Gastrocnemius medialis (tissue), 4 donors: ENCODE measurements around the gene TMCC1. TPM values are rescaled to one million over a fixed set of nuclear protein-coding genes. Genes with fewer than 3 reads are reported as not detected.
"Not testable (repeated sequence)": the region's sequence is repeated elsewhere in the genome, so short reads cannot be mapped to it uniquely, and the experiment has no call there.

Experiments
- ATAC-seq, 2 donors: fragments of 150-250 bp; one replicate each; pipeline ENCODE4 v1.9.1; 2016
- DNase-seq, 2 donors: peaks; one replicate each; pipeline ENCODE4 v3.0.0-alpha.2; 2019
- H3K27ac ChIP-seq, 4 donors: fragments of 200-600 bp; sonication (generic); 1 replicate in 1 of 4; 2 replicates in 3 of 4; pipeline ENCODE4 v1.5.1; 2016 to 2018; ENCODE audit warnings: mild to moderate bottlenecking in 2 of 4, moderate library complexity in 1 of 4
- H3K27me3 ChIP-seq, 3 donors: fragments of 200-600 bp; sonication (generic) in 2 of 3; 1 replicate in 1 of 3; 2 replicates in 2 of 3; pipeline versions ENCODE4 v1.5.1 to v1.6.0; 2016 to 2019; ENCODE audit warnings: mild to moderate bottlenecking in 1 of 3, moderate library complexity in 1 of 3
- H3K36me3 ChIP-seq, 2 donors: fragments of 200-600 bp; sonication (generic) in 1 of 2; one replicate each; pipeline ENCODE4 v1.5.1; 2017 to 2018
- H3K4me1 ChIP-seq, 2 donors: fragments of 200-600 bp; sonication (generic) in 1 of 2; one replicate each; pipeline ENCODE4 v1.5.1; 2016 to 2017; ENCODE audit warnings: mild to moderate bottlenecking in 2 of 2
- H3K4me3 ChIP-seq, 4 donors: fragments of 200-600 bp; sonication (generic) in 3 of 4; 1 replicate in 1 of 4; 2 replicates in 3 of 4; pipeline ENCODE4 v1.5.1; 2016 to 2019; ENCODE audit warnings: mild to moderate bottlenecking in 2 of 4
- H3K9me3 ChIP-seq, 3 donors: fragments of 200-600 bp; sonication (generic) in 2 of 3; 1 replicate in 1 of 3; 2 replicates in 2 of 3; pipeline ENCODE4 v1.5.1; 2016 to 2019
- POLR2A ChIP-seq, 2 donors: fragments of 450-650 bp; IDR thresholded peaks; one replicate each; pipeline ENCODE4 v1.6.1; 2017; ENCODE audit warnings: antibody characterized with exemption in 2 of 2, mild to moderate bottlenecking in 2 of 2, moderate library complexity in 2 of 2
- in situ Hi-C, 4 donors: fragments of 200-750 bp; cut with MboI; loops; one replicate each; pipeline versions ENCODE4 v1.15.0 to v1.8.0; 2017; ENCODE audit warnings: low sequenced_read_pairs in 4 of 4
- intact Hi-C: fragments of 100-400 bp; cut with DNase I; formaldehyde crosslinking; loops from one replicate; pipeline ENCODE4 v1.15.1; 2023; ENCODE audit warnings: low total_unique reads
- total RNA-seq, 4 donors: library from RNA; depleted of rRNA; stranded (reverse); fragments of >200 nt; gene quantifications; one replicate each; pipeline versions ENCODE4 v1.1.0 to v1.2.3, GENCODE V29; 2016
- TF ChIP-seq, protein P1 (sequence below), 5 experiments: fragments of 450-650 bp in 3 of 5; fragments of 200-600 bp in 2 of 5; sonication (generic) in 2 of 5; IDR thresholded peaks in 4 of 5; conservative IDR thresholded peaks in 1 of 5; 1 replicate in 4 of 5; 2 replicates in 1 of 5; pipeline ENCODE4 v1.5.1; 2016 to 2019; ENCODE audit warnings: antibody characterized with exemption in 5 of 5, mild to moderate bottlenecking in 3 of 5, moderate library complexity in 3 of 5

The TMCC1 gene
- total RNA-seq, 4 donors from 2014 or later: 18.8 to 24.7 (median 20.2) TPM

DNA sequence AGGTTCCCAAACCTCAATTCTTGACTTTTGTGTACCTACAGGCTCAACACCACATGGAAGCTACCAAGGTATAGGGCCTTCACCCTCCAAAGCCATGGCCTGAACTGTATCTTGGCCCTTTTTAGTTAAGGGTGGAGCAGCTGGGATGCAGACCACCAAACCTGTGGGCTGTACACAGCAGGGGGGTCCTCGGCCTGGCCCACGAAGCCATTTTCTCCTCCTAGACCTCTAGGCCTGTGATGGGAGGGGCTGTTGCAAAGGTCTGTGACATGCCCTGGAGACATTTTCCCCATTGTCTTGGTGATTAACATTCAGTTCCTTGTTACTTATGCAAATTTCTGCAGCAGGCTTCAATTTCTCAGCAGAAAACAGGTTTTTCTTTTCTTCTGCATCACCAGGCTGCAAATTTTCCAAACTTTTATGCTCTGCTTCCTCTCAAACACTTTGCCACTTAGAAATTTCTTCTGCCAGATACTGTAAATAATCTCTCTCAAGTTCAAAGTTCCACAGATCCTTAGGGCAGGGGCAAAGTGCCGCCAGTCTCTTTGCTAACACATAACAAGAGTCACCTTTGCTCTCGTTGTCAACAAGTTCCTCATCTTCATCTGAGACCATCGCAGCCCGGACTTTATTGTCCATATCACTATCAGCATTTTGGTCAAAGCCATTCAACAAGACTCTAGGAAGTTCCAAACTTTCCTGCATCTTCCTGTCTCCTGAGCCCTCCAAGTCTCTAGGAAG lies 196.1 kb downstream of the TMCC1 start:
- TF ChIP-seq, protein P1, sequence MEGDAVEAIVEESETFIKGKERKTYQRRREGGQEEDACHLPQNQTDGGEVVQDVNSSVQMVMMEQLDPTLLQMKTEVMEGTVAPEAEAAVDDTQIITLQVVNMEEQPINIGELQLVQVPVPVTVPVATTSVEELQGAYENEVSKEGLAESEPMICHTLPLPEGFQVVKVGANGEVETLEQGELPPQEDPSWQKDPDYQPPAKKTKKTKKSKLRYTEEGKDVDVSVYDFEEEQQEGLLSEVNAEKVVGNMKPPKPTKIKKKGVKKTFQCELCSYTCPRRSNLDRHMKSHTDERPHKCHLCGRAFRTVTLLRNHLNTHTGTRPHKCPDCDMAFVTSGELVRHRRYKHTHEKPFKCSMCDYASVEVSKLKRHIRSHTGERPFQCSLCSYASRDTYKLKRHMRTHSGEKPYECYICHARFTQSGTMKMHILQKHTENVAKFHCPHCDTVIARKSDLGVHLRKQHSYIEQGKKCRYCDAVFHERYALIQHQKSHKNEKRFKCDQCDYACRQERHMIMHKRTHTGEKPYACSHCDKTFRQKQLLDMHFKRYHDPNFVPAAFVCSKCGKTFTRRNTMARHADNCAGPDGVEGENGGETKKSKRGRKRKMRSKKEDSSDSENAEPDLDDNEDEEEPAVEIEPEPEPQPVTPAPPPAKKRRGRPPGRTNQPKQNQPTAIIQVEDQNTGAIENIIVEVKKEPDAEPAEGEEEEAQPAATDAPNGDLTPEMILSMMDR (IDR thresholded peaks at IDR 0.05 in 4 of 5, conservative IDR thresholded peaks at IDR 0.05 in 1 of 5): no peak
- no peak for TF ChIP-seq POLR2A (IDR thresholded peaks at IDR 0.05)
- no peaks in the 10 kb centered on the region for H3K9me3 ChIP-seq
- in situ Hi-C loops: no loop called here

DNA sequence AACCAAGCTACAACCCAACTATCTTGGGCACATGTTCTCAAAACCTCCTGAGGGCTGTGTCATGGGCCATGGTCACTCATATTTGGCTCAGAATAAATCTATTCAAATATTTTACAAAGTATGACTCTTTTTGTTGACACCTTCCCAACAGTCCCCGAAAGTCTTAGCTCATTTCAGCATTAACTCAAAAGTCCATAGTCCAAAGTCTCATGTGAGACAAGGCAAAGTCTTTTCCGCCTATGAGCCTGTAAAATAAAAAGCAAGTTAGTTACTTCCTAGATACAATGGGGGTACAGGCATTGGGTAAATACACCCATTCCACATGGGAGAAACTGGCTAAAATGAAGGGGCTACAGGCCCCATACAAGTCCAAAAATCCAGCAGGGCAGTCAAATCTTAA lies 197.1 kb downstream of the TMCC1 start:
- ATAC-seq, H3K27me3 ChIP-seq, DNase-seq, H3K36me3 ChIP-seq, intact Hi-C loops, in situ Hi-C loops, H3K9me3 ChIP-seq, H3K4me3 ChIP-seq, H3K27ac ChIP-seq: not testable (repeated sequence)
- H3K4me1 ChIP-seq: peaks cover 0 to 24% of the 10 kb centered on the region in 2 donors

More for the DNA sequence above, 196.1 kb downstream of the TMCC1 start:
- ATAC-seq (no peak), DNase-seq (no peak)
- Histone ChIP-seq H3K36me3 (no peaks in the 10 kb centered on the region), H3K4me1 (peaks cover 0 to 24% of the 10 kb centered on the region in 2 donors), H3K27me3 (no peaks in the 10 kb centered on the region), H3K4me3 (no peak overlapping the region), H3K27ac (no peak overlapping the region)
- intact Hi-C loops: no loop called here

DNA sequence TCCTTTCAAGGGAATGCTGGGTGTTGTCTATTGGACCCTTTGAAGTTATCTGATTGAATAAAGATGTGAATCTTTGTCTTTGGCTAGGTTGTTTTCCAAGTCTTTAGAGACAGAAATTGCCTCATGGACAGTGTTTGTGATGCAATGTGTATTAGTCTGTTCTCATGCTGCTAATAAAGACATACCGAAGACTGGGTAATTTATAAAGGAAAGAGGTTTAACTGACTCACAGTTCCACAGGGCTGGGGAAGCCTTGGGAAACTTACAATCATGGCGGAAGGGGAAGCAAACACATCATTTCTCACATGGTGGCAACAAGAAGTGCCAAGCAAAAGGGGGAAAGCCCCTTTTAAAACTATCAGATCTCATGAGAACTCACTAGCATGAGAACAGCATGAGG lies 198.3 kb downstream of the TMCC1 start:
- Histone ChIP-seq H3K27me3 (no peaks in the 10 kb centered on the region), H3K4me1 (peaks cover 6 to 19% of the 10 kb centered on the region in 2 donors), H3K27ac (peak overlapping the region; percentile 9 to 51 (median 35)), H3K36me3 (no peaks in the 10 kb centered on the region), H3K4me3 (no peak overlapping the region), H3K9me3 (no peaks in the 10 kb centered on the region)
- peak; percentile 35 to 63 for ATAC-seq
- DNase-seq: no peak
- TF ChIP-seq, protein P1 (IDR thresholded peaks at IDR 0.05 in 4 of 5, conservative IDR thresholded peaks at IDR 0.05 in 1 of 5): no peak
- no peak for TF ChIP-seq POLR2A (IDR thresholded peaks at IDR 0.05)
- intact Hi-C loops: no loop called here
- in situ Hi-C loops: no loop called here

DNA sequence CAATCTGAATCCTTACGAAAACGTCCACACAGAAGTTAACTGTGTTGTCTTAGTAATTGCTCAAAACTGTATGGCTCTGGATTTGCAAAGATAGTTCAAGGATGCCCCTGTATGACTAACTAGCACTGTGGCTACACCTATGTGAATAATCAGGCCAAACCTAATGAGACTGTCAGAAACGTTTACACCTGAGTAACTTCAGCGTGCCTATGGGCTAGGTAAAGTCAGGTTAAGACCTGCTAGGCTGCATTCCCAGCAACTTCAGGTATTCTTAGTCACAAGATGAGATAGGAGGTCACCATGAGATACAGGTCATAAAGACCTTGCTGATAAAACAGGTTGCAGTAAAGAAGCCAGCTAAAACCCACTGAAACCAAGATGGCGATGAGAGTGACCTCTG lies 199.3 kb downstream of the TMCC1 start:
- H3K27me3 ChIP-seq: no peaks in the 10 kb centered on the region
- no peaks in the 10 kb centered on the region for H3K36me3 ChIP-seq
- no peak for TF ChIP-seq POLR2A (IDR thresholded peaks at IDR 0.05)
- TF ChIP-seq, protein P1 (IDR thresholded peaks at IDR 0.05 in 4 of 5, conservative IDR thresholded peaks at IDR 0.05 in 1 of 5): no peak
- no peak overlapping the region for H3K4me3 ChIP-seq
- H3K27ac ChIP-seq: peak overlapping the region in 1 of 4 donors; percentile 44
- intact Hi-C loops: no loop called here
- H3K4me1 ChIP-seq: peaks cover 16 to 21% of the 10 kb centered on the region in 2 donors
- H3K9me3 ChIP-seq: no peaks in the 10 kb centered on the region
- ATAC-seq (no peak), DNase-seq (no peak)
- in situ Hi-C loops: no loop called here

DNA sequence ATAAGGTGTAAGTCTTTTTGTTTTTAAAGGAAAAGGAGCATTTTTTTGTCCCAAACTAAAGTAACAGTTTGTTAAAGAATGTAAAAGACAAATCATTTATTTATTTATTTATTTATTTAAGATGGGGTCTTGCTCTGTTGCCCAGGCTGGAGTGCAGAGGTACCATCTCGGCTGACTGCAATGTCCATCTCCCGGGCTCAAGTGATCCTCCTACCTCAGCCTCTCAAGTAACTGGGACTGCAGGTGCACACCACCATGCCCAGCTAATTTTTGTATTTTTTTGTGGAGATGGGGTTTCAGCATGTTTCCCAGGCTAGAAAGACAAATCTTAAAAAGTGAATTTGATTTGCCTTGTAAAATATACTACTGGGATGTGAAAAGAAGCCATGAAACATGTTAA lies 200.8 kb downstream of the TMCC1 start:
- Histone ChIP-seq H3K4me1 (peaks cover 31% of the 10 kb centered on the region in 2 donors), H3K27ac (peak overlapping the region in 1 of 4 donors; percentile 8), H3K27me3 (no peaks in the 10 kb centered on the region), H3K4me3 (no peak overlapping the region), H3K9me3 (no peaks in the 10 kb centered on the region), H3K36me3 (no peaks in the 10 kb centered on the region)
- ATAC-seq (no peak), DNase-seq (no peak)
- in situ Hi-C loops: no loop called here
- intact Hi-C loops: no loop called here
- no peak for TF ChIP-seq POLR2A (IDR thresholded peaks at IDR 0.05)
- TF ChIP-seq, protein P1 (IDR thresholded peaks at IDR 0.05 in 4 of 5, conservative IDR thresholded peaks at IDR 0.05 in 1 of 5): no peak
